ENCODE results near the gene HYAL3.

HYAL3 gene

DNA sequence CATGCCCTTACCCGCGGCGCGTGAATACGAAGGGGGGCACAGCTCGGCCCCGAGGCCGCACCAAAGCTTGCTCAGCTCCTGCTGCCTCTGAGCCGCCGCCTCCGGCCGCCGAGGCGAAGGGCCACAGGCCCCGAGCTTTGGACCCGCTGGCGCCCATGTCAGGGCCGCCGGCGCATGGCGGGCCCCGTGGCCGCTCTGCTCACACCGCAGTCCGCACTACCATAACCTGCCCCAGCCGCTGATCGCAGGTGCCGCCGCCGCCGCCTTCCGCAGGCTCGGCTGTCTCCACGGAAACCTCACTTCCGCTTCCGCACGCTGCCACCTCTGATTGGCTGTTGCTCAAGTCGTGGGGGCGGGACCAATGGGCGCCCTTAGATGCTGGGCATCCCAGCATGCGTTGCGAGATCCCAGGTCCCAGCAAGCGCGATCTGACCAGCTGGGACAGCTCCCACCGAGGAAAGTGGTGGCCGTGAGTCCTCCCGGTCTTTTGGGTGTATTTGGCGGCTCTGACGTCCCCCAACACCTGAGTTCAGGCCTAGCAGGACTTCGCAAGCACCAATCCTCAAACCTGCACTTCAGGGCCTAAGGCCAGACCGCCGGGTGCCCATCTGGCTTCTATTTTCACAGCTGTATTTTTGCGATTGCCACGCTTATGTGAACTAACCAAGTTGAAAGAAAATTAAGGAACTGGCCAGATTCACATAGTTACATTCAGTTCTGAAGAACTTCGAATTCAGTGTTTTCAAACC lies 28.9 kb upstream of the HYAL3 start, which contains the start of gene TUSC2:
Gene TUSC2 (minus strand): TSS at position 281 of the 749 bp plus-strand sequence. CDS start 124 bp downstream, at position 157.
- peak; percentile 94 for DNase-seq

DNA sequence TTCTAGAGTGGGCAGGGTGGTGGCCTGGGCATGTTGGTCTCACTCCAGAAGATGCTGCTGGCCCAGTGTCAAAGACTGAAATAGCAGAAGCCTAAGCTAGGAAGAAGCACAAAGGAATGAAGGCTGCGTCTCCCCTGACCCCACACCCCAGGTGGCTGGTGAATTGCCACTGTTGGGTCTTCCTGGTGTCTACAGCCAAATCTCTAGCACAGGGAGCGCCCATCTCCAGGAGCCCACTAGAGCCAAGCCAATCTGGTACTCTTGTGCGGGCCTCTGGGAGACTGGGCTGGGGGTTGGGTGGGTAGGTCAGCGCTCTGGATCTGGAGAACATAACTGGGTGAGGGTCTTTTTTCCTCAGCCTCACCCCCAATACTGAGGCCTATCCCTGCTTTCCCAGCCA lies 27.9 kb upstream of the HYAL3 start:
- DNase-seq = no peak

DNA sequence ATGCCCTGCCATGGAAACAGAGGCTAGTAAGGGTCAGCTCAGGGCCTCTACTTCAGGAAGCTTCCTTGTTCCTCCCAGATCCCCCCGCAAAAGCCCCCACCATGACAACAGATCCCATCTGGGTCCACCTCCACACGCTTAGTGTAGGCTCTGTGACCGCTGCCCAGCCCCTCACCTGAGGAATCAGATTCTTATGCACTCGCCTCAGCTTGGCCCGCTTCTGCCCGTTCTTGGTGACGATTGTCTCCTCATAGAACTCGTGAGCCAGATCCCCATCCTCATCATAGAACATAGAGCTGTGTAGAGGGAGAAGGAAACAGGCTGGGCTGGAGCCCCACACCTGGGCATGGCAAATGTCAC lies 27.0 kb upstream of the HYAL3 start:
- DNase-seq = no peak

DNA sequence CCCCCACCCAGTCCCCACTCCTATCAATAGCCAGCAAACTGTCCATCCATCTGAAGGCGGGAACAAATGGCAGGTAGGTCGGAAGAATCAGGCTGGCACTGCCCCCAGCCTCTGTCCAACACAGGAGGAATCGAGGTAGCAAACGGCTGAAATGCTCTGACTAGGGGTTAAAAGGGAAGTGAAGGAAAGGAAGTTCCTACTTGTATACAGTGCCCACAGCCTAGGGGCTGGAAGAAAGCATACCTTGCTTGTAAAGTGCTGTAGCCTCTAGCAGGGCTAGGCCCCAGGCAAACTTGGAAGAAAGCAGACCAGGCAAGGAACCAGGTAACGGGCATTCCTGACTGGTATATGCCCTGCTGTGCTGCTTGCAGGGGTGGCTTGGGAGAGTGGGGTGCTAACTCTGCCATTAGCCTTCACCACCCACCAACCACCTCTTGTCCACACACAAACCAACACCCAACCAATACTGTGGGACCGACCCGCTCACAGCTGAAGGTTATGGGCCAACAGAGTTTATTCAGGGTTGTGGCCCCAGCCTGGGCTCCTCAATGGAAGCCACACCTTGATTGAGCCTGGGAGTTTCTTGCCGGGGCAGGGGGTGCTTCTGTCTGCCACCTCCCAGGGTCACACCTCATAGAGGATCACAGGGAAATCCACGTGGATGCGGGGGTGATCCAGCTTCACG lies 26.4 kb upstream of the HYAL3 start:
- no peak for DNase-seq

DNA sequence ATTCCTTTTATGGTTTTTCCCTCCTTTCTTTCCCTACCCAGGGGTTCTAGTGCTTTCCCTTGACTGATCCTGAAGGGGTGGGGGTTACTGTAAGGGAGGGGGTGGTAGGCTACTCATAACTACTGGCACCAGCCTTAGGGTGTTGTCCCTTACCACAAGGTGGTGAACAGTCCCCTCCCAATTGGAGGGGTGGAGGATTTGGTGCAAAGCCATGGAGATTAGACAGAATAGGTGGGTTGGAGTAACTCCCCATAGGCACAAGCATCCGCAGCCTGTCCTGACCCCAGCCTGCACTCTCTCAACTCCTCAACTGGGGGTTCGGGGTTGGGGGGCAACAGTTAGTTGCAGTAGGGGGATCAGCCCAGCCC lies 25.9 kb upstream of the HYAL3 start:
- no peak for DNase-seq

DNA sequence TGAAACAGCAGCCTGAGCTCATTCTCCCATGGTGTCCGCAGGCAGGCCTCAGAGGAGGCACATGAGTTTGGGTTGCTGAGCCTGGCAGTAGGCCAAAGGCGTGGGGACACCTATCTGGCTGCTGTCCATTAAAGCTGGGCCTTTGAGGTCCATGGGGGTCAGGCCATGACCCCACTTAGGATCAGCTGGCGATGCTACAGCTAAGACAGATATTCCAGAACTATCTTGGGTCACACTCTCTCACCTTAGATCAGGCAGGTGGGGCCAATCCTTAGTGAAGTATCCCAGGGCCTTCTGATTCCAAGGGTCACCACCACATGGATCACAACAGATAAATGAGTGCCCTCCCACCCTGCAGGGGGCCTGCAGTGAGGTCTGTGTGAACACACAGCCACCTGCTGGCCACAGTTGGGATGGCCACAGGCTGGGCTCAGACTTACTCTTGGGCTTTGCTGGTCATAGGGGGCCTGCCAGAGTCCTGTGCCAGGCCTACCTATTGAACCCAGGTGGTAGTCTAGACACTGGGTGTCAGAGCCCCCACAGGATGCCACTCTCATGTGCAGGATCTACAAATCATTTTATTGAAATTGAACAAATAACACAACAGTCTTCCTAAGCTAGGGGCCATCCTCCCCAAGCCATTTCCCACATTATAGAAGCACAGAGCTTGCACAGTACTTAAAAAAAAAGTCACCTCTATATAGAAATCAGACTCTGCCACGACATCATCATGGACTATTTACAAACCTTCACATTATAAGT lies 25.3 kb upstream of the HYAL3 start:
- DNase-seq = peak; percentile 53

DNA sequence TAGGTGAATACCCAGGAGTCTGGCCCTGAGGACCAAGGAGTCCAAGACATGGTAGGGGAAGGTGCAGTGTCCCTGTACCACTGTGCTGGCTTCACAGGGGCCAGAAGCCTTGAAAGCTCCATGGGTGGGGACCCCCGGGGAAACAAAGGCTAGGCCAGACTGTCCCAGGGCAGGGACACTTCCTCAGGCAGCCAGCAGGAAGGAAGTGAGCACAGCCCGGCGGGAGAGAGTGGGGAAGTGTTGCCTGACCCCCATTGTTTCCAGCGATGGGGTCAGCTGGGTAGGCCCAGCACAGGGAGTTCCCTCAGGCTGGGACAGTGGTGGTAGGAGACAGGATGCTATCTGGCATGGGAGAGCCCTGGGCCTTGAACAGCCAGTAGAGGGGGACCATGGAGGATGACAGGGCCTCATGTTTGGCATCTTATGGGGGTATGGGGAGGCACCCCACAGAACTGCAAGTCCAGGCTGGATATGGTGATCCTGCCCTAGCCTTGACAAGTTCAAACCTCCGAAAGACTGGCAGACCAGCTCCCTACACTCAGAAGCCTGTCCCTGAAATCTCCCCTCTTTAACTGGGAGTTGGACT lies 24.5 kb upstream of the HYAL3 start:
- DNase-seq = no peak

DNA sequence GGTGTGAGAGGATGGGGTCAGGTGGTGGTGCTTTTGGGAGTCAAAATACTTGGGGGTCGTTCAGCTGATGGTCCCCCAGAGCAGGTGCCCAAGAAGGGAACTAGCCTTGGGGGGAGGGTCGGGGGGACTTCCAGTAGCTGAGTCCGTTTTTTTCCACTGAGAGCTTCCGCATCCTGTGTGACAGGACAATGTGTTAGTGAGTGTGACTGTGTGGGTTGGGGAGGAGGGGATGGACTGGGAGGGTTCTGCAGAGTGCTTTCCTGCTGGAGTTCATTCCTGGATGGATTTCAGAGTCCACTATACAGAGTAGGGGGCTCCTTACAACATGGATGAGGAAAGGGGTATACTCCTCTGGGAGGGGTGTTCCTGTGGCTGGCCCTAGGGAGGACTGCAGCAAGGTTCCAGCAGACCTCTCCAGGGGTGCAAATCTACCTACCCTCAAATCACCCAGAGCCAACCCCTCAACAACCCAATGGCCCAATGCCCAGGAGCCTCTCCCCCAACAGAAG lies 23.9 kb upstream of the HYAL3 start:
- DNase-seq = no peak

DNA sequence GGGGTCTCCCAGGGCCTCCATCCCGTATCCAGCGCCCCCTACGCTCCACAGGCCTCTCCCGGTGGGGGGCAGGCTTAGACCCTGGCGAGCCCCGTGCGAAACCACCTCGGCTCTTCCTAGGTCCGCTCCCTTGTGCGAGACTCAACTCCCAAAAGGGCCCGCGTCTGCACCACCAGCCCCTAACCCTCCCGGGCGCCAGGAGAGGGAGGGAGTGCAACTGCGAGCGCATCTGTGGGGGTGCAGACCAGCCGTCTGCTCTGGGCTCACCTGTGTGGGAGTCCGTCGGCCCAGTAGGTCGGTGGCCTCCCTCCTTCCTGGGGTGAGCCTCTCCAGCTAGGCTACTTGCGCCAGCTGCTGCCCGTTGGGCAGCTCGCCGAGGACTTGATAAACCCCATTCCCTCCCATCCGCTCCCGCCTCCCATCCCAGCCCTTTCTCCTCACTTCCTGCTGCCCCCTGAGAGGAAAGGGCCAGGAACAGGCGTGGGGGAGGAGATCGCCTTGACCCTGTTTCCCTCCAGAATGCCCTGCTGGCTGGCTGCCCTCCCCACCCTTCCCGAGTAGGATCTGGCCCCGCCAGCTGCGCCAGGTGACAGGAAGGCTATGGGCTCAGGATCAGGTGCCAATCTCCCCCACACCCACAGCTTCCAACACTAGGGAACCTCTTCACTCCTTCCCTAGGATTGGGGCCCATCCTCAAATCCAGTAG lies 23.3 kb upstream of the HYAL3 start, which contains the start of gene HYAL2:
Gene HYAL2 (minus strand): TSS at position 360 of the 706 bp plus-strand sequence. CDS start 2,256 bp downstream, outside the sequence.
- no peak for DNase-seq

DNA sequence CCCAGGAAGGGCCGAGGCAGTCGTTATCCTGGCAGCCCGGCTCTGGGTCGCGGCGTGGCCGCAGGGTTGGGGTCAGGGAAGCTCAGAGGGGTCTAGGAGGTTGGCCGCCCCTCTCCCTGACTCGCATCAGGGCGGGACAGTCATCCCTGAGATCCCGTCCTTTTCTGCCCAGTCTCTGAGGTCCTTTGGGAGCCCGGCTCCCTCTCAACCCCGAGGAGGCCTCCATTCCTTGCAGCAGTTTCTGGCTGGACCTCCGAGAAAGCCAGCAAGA lies 22.8 kb upstream of the HYAL3 start:
- no peak for DNase-seq

DNA sequence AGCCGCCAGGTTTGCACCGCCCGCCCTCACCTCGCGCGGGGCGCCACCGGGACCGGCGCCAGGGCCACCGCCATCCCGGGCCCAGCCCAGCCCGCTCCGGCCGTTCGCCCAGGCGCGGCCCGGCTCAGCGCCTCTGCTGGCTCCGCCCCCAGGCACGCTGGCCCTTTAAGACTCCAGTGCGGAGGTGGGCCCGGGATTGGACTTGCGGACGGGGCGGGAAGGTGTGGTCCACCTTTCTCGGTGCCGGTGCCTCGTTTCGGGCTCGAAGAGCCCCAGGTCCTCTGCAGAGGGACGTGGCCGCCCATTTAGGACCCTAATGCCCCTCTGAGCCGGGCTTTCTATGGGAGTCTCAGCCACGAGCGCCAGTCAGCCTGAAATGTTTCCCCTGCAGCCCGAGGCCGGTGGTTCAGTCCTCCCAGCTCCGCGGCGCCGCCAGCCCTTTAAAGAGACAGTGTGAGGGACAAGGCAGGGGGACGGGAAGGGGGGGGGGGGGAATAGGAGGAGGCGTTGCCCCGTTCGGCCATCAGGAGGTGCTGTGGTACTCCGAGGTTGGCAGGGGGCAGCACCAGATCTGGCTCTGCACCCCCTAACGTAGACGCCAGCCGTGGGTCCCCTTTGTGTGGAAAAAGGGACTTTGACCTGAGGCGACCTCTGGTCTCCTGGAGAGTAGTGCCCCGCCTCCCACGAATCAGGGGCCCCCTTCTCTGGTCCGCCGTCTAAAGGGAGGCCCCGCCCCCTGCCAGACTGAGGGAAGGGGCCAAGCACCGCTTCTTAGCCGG lies 22.3 kb upstream of the HYAL3 start:
- DNase-seq = peak; percentile 81

DNA sequence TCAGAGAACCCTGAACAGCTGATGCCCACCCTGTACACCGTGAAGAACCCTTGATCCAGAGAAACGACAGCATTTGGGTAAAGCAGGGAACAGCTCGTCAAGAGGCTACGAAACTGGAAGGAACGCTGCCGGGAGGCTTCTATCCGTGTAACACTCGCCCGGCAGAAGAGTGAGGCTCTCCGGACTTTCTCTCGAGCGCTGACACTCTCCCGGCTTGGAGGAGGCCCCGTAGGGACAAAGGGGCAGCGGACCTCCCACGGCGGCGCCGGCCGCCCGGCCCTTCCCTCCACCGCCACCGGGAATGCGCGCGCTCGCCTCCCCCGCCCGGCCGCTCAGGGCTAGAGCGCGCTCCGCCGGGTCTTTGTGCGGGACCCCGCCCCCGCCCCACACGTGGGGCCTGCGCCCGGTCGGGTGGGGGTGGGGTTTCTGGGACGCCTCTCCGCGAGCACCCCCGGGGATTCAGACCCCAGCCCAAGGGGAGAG lies 21.7 kb upstream of the HYAL3 start:
- no peak for DNase-seq

DNA sequence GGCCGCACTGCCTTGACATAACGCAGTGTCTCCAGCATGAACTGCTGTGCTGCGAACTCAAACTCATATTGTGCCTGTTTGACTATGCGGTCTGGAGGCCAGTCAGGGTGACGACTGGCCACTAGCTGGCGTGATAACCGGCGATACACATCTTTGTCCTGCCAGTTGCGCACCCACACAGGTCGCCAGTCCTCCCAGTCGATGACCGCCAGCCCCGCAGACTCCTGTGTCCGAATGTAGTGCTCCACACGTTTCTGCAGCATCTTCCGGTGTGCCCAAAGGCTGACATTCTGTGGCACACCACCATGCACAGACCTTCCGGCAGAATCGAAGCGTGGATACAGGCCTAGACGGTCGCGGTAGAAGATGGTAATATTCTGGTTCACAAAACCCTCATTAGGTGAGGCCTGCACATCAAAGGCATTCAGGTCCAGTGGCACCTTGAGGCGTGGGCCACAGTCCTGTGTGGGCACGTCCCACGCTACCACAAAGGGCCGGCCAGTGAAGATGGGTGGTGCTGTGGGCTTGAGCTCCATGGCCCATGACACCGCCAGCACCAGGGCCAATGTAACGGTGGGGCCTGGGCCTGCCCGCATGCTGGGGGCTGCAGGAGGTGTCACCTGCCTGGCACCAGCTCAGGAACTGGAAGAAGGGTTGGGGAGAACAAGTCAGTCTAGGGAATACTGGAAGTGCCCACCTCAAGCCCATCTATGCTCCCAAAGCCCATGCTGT lies 20.9 kb upstream of the HYAL3 start:
- no peak for DNase-seq

DNA sequence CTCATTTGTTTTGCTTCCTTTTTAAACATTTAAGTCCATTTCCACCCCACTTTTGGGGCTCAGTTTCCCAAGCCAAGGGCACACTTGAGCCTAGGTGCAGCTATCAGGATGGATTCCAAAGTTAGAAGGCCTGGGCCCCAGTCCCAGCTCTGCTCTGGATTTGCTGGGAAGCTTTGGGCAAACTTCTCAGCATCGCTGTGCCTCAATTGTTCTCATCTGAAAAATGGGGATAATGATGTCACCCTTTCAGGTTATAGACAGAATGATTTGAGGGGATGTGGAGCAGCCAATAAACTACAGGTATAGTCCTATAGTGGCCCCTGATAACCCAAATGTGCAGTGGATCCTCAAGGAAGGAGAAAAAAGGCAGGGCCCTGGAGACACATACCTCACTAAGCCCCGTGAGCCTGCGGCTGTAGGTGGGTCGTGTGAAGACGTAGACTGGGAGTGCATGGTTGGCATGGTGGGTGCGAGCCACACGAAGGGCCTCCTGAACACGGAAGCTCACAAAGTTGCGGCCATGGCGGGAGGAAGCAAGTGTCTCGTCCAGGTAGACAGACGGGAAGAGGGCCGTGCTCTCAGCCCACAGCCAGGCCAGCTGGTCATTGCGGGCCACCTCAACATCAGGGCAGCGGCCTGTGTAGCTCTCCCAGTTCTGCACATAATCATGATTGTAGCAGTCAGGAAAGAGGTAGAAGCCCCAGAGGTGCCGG lies 20.1 kb upstream of the HYAL3 start:
- no peak for DNase-seq

DNA sequence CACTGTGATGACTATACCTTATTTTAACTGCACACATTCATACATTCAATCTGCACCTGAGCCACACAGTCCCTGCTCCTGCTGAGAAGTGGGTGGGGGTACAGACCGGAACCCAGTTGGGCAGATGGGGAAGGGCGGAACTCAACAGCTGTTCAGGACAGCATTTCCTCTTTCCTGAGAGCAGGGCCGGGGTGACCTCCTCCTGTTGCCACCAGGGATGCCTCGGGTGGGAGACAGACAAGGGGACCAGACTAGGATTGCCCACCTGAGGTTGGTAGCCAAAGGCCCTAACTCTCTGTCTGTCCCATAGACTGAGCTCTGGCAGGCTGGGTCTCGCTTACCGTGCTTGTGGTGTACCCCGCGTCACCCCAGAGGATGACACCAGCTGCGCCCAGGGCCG lies 19.4 kb upstream of the HYAL3 start:
- peak; percentile 24 for DNase-seq

DNA sequence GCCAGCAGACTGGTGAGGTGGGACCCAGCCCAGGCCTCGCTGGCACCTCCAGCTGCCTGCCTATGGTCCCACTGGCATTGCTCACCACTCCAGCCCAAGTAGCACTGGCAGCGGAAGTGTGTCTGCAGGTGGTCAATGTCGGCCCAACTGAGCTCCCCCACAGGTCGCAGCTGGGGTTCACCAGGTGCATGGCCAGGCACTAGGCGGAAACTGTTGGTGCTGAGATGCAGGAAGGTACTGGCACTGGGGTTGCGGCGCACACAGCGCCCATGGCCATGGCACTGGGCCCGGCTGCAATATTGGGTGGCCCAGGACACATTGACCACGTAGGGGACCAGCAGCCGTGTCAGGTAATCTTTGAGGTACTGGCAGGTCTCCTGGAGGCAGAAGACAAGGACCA lies 19.0 kb upstream of the HYAL3 start:
- no peak for DNase-seq

DNA sequence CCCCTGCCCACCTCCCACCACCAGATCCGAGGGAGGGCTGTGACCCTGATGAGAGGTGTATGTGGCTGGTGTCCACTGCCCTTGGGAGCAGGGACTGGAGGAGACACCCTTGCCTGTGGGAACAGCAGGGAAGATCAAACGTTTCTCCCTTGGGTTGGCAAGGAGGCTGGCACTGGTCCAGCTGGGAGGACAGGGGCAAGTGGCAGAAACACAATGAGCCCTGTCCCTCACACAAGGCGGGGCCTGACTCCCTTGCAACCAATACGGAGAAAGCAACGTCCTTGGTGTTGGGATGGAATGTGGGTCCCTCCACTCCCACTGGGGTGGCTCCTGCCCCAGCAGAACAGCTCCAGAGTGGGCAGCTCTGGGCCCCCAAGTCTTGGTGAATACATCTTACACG lies 18.1 kb upstream of the HYAL3 start:
- no peak for DNase-seq

DNA sequence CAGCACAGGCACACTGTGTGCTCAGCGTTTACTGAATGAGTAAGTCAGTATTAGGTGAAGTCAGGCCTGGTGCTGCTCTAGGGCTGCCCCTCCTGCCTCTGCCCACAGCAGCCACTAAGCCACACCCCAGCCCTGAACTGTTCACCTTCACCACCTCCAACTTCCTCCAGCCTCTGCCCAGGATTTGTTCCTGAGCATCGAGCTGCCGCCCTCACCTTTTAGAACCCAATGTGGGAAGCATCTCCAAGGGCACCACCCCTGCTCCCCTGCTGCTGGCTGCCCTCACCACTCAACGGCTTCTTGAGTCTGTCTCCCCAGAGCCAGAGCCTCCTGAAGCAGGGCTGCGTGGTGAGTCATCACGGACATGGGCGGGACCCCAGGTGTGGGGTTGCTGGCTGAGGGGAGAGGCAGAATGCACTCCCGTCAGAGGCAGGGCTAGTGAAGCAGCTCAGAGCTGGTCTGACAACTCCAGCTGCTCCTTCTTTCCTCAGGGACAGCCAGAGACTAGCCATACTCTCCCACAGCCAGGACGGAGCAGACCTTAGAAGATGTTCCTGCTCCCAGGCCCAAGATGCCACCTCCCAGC lies 17.5 kb upstream of the HYAL3 start:
- peak; percentile 59 for DNase-seq

DNA sequence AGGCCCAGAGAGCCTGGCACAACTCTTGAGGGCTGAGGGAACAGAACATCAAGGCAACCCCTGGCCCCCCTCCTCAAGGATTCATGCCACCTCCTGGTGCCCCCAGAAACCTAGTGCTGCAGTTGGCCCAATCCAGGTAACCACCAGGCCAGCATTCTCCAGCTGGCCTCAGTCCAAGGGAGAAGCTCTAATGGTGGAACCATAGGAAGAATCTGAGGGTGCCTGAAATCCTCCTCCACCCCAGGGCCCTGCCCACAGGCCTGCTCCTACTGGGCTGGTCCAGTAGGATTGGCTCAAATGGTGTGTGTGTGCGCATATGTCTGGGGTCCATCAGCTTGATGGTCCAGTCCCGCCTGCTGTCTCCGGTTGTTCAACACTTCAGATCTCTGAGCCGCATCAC lies 15.6 kb upstream of the HYAL3 start:
- DNase-seq = no peak

DNA sequence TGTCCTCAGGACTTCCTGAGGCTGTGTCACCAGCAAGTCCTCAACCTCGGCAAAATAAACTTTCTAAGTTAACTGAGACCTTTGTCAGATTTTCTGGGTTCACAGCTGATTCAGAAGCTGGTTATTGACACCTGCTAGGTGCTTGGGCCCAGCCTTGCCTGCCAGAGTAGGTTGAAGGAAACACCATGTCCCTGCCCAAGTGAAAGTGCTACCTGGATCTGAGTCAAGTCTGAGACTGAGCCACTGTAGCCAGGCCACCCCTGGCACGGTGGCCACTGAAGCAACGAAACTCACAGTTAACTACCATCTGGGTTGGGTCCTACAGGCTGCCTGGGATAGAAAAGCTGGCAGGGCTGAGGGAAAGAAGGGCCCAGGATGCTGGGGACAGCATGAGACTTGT lies 15.1 kb upstream of the HYAL3 start:
- no peak for DNase-seq
